ACC112 (cell line): ENCODE results near the gene FAM20C.

Experiments used
- H2AFZ ChIP-seq: fragments of 200-600 bp; sonication (generic); one replicate; pipeline ENCODE4 v1.6.0; 2017; ENCODE audit warnings: antibody characterized with exemption, low read length; ENCODE audit not compliant: unreplicated experiment
- H3K27ac ChIP-seq: fragments of 200-600 bp; sonication (generic); 2 replicates; pipeline ENCODE4 v1.5.1; 2014; ENCODE audit warnings: low read depth, mild to moderate bottlenecking, antibody characterized with exemption, low read length, moderate library complexity
- H3K27me3 ChIP-seq: fragments of 200-600 bp; sonication (generic); 2 replicates; pipeline ENCODE4 v1.6.1; 2014; ENCODE audit warnings: mild to moderate bottlenecking, antibody characterized with exemption, low read length, moderate library complexity, mixed read lengths; ENCODE audit not compliant: insufficient read depth
- H3K36me3 ChIP-seq: fragments of 200-600 bp; sonication (generic); 2 replicates; pipeline ENCODE4 v1.6.1; 2016; ENCODE audit warnings: mild to moderate bottlenecking, antibody characterized with exemption, low read length, moderate library complexity, mixed read lengths; ENCODE audit not compliant: insufficient read depth
- H3K4me1 ChIP-seq: fragments of 200-600 bp; sonication (generic); one replicate; pipeline ENCODE4 v1.6.1; 2016; ENCODE audit warnings: low read length, mixed read lengths; ENCODE audit not compliant: insufficient read depth, unreplicated experiment, control insufficient read depth
- H3K4me3 ChIP-seq: fragments of 200-600 bp; sonication (generic); 2 replicates; pipeline ENCODE4 v1.5.1; 2014; ENCODE audit warnings: mild to moderate bottlenecking, low read depth, low read length
- H3K79me2 ChIP-seq: fragments of 200-600 bp; sonication (generic); one replicate; pipeline ENCODE4 v1.6.0; 2016; ENCODE audit warnings: low read length; ENCODE audit not compliant: control insufficient read depth, unreplicated experiment, insufficient read depth

Gene FAM20C

GRCh38 chr7:298375-298702, 106.0 kb downstream of the FAM20C start:
- Histone ChIP-seq H3K4me3 (no peak overlapping the region), H3K27me3 (peaks cover 17% of the 10 kb centered on the region), H3K36me3 (no peaks in the 10 kb centered on the region), H3K79me2 (no peaks in the 10 kb centered on the region), H2AFZ (no peak overlapping the region), H3K4me1 (no peaks in the 10 kb centered on the region), H3K27ac (no peak overlapping the region)

GRCh38 chr7:298743-299142, 106.4 kb downstream of the FAM20C start:
- no peaks in the 10 kb centered on the region for H3K36me3 ChIP-seq
- no peak overlapping the region for H3K4me3 ChIP-seq
- no peak overlapping the region for H2AFZ ChIP-seq
- H3K4me1 ChIP-seq = no peaks in the 10 kb centered on the region
- peaks cover 13% of the 10 kb centered on the region for H3K27me3 ChIP-seq
- no peak overlapping the region for H3K27ac ChIP-seq
- no peaks in the 10 kb centered on the region for H3K79me2 ChIP-seq

- Histone ChIP-seq H3K36me3 (no peaks in the 10 kb centered on the region), H3K4me1 (no peaks in the 10 kb centered on the region), H3K27me3 (peaks cover 9% of the 10 kb centered on the region; the same call in 1 of the 2 replicates)
Measured at GRCh38 chr7:299169-299568, 106.8 kb downstream of the FAM20C start.

GRCh38 chr7:299628-300027, 107.3 kb downstream of the FAM20C start:
- peaks cover 4% of the 10 kb centered on the region; the same call in 1 of the 2 replicates for H3K27me3 ChIP-seq
- no peak overlapping the region for H2AFZ ChIP-seq
- no peak overlapping the region for H3K4me3 ChIP-seq
- no peaks in the 10 kb centered on the region for H3K4me1 ChIP-seq
- no peak overlapping the region for H3K27ac ChIP-seq
- no peaks in the 10 kb centered on the region for H3K36me3 ChIP-seq
- H3K79me2 ChIP-seq = no peaks in the 10 kb centered on the region

More at GRCh38 chr7:299169-299568, 106.8 kb downstream of the FAM20C start:
- Histone ChIP-seq H3K4me3 (no peak overlapping the region), H3K27ac (no peak overlapping the region), H2AFZ (no peak overlapping the region), H3K79me2 (no peaks in the 10 kb centered on the region)

GRCh38 chr7:300048-300447, 107.7 kb downstream of the FAM20C start:
- no peaks in the 10 kb centered on the region for H3K4me1 ChIP-seq
- H3K79me2 ChIP-seq = no peaks in the 10 kb centered on the region
- no peak overlapping the region for H2AFZ ChIP-seq
- H3K36me3 ChIP-seq = no peaks in the 10 kb centered on the region
- no peak overlapping the region for H3K4me3 ChIP-seq
- peaks cover under 1% of the 10 kb centered on the region; the same call in 1 of the 2 replicates for H3K27me3 ChIP-seq
- no peak overlapping the region for H3K27ac ChIP-seq

- Histone ChIP-seq H3K27ac (no peak overlapping the region), H2AFZ (no peak overlapping the region), H3K4me3 (no peak overlapping the region), H3K36me3 (no peaks in the 10 kb centered on the region), H3K79me2 (no peaks in the 10 kb centered on the region), H3K27me3 (no peaks in the 10 kb centered on the region), H3K4me1 (no peaks in the 10 kb centered on the region)
Measured at GRCh38 chr7:300546-301290, 108.3 kb downstream of the FAM20C start.

- Histone ChIP-seq H3K36me3 (no peaks in the 10 kb centered on the region), H3K4me3 (no peak overlapping the region), H3K4me1 (no peaks in the 10 kb centered on the region), H3K27me3 (no peaks in the 10 kb centered on the region), H3K79me2 (no peaks in the 10 kb centered on the region), H2AFZ (no peak overlapping the region), H3K27ac (no peak overlapping the region)
Measured at GRCh38 chr7:301291-302053, 109.1 kb downstream of the FAM20C start.

GRCh38 chr7:302054-302992, 110.0 kb downstream of the FAM20C start:
- no peak overlapping the region for H2AFZ ChIP-seq
- no peak overlapping the region for H3K27ac ChIP-seq
- no peak overlapping the region for H3K4me3 ChIP-seq
- no peaks in the 10 kb centered on the region for H3K4me1 ChIP-seq
- no peaks in the 10 kb centered on the region for H3K36me3 ChIP-seq
- H3K27me3 ChIP-seq = no peaks in the 10 kb centered on the region
- no peaks in the 10 kb centered on the region for H3K79me2 ChIP-seq

GRCh38 chr7:303425-303824, 111.1 kb downstream of the FAM20C start:
- Histone ChIP-seq H3K36me3 (no peaks in the 10 kb centered on the region), H2AFZ (no peak overlapping the region), H3K4me1 (no peaks in the 10 kb centered on the region), H3K4me3 (no peak overlapping the region), H3K27ac (no peak overlapping the region), H3K79me2 (no peaks in the 10 kb centered on the region), H3K27me3 (no peaks in the 10 kb centered on the region)

GRCh38 chr7:303884-304573, 111.7 kb downstream of the FAM20C start:
- Histone ChIP-seq H3K36me3 (no peaks in the 10 kb centered on the region), H3K27ac (no peak overlapping the region), H3K4me3 (no peak overlapping the region), H3K4me1 (no peaks in the 10 kb centered on the region), H3K27me3 (no peaks in the 10 kb centered on the region), H3K79me2 (no peaks in the 10 kb centered on the region), H2AFZ (no peak overlapping the region)
